ENCODE results near the gene ST6GALNAC4. TPM values are rescaled to one million over a fixed set of nuclear protein-coding genes. Genes with fewer than 3 reads are reported as not detected.

The ST6GALNAC4 gene
- total RNA-seq, 4 donors from 2014 or later = 9.6 to 39.1 (median 21.4) TPM

DNA sequence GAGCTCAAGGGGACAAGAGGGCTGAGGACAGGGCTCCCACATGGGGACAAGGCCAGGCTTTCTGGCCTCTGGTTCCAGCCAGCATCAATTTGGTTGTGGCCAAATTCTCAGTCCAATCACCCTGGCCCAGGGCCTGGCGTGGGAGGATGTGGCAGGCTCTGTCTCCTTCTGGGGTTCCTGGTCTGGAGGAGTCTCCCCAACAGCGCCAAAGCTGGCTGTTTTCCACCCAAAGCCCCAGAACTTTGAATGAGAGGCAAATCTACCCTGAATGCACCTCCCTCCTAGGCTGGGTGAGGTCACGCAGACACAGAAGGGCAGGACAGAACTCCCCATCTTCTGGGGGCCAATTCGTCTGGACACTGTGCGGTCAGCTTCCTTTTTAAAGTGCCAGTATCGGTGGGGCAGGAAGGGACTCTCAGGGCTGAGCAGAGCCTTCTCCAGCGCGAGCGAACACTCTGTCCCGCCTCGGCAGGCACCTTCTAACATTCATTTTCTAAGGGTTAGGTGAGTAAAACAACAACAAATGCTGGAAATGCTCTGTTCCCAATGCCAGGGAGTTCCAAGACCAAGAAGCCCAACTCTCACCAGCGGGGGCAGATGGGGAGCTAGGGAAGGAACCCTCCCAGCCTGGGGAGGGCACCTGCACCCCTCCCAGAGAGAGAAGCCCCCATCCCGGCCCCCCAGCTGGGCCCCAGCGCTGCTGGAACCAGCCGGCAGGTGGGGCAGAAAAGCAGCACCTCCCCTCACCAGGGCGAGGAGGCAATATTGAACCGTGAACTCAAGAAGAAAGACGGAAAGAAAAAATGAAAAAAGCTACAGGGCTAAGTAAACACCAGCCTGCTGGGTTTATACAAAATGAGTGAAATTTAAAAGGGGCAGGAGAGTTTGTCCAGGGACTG, 24.5 kb upstream of the ST6GALNAC4 start:
- TF ChIP-seq CTCF (IDR thresholded peaks at IDR 0.05; ENCODE audit: low read depth) = no peak

GRCh38 chr9:127940593-127940992, 23.8 kb upstream of the ST6GALNAC4 start:
- TF ChIP-seq CTCF (IDR thresholded peaks at IDR 0.05; ENCODE audit: low read depth) = no peak

GRCh38 chr9:127938298-127938690, 21.5 kb upstream of the ST6GALNAC4 start:
- TF ChIP-seq CTCF (IDR thresholded peaks at IDR 0.05; ENCODE audit: low read depth) = no peak

DNA sequence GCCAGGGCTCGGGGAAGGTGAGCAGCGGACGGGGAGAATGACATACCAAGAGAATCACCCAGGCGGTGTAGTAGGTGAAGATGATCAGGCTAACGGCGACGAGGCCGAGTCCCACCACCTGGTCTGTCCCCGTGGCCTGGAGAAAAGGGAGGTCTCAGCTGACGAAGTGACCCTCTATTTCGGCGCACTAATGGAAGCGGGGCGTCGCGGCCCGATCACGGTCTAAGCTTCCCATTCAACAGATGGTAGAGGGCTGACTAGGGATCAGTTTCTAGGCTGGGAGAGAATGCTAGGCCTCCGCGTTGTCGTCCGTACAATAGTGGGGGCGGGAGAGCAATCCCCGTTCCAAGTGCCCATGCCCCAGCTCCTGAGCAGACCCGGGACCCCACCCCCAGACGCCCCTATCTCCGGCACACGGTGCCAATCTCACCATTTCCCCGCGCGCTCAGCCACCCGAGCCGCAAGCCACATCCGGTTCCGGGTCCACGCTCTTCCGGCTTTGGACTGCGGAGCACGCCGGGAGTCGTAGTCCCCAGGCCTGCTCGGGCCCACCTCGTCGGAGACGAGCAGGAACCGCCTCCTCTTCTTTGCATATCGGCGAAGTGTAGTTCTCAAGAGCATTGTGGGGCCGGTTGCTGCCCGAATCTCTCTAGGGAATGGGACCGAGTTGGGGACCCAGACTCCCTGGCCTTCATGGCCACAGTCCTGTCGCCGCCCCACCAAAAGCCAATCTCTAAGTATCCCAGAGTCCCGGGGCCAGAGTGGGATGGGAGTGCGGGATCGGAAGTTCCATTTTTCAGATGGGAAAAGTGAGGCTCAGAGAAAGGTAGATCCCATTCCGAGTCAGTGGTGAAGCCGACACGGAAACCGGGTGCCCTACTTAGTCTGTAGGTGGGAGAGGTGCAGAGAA, 20.8 kb upstream of the ST6GALNAC4 start, which contains the start of gene DPM2:
Gene DPM2, minus strand, starts transcription at position 467 of the 910 bp plus-strand sequence. Its CDS starts 34 bp downstream, at position 433.
- no peak for TF ChIP-seq CTCF (IDR thresholded peaks at IDR 0.05; ENCODE audit: low read depth)

DNA sequence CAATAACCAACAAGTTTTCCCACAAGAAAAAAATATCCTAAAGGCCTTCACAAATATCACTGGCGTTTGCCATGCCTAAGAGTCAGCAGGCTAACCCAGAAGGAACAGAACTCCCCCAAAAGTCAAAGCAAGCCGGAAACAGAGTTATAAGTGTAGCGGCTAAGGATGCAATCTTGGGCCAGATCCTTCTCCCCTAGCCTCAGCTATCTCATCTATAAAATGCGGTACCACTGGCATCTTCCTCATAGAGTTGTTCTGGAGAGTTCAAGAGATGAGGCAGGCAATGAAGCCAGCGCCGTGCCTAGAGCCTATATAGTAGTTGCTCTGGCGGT, 20.2 kb upstream of the ST6GALNAC4 start:
- TF ChIP-seq CTCF (IDR thresholded peaks at IDR 0.05; ENCODE audit: low read depth) = no peak

DNA sequence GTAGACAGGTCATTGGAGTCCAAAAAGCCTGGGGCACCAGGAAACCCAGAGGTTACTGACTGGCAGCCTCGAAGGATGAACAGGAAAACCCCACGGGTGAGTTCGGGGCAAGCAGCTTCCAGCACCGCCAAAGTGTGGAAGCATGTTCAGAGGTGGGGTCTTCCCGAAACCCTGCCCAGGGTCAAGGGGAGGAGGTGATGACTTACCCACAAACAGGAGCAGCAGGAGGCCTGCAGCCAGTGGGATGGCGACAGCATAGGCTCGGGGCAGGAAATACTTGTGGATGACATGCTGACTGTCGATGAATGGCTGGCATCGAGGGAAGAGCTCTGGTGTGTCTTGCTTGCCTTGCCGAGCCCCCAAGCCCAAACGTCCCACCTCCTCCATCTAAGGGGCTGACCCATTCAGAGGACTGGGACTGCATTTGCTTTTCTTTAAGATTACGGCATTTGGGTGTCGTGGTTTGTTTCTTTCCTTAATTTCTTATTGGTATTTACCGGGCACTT, 19.6 kb upstream of the ST6GALNAC4 start:
- TF ChIP-seq CTCF (IDR thresholded peaks at IDR 0.05; ENCODE audit: low read depth) = no peak

DNA sequence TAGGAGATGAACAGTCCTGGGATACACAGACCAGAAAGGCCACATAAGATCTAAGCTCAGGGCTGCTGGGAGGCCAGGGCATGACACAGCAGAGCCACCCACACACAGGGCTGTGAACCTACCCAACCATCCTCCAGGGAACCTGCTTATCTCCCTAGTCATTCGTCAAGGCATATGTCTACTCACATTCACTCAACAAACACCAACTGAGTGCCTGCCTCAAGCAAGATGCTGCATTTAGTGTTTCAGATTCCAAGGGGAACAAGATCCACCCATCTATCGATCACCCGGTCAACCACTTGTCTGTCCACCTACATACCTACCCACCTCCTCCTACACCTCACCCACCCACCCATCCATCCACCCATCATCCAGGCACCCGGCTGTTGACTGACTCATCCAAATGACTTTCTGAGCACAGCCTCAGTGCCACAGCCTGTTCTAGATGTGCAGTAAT, 19.0 kb upstream of the ST6GALNAC4 start:
- TF ChIP-seq CTCF (IDR thresholded peaks at IDR 0.05; ENCODE audit: low read depth) = no peak
